ENCODE results near the gene ANAPC1.
A peak's percentile ranks its signal among the peaks of the same experiment; 100 is the strongest.
"Not testable (repeated sequence)": the region's sequence is repeated elsewhere in the genome, so short reads cannot be mapped to it uniquely, and the experiment has no call there.

Gene ANAPC1, protein sequence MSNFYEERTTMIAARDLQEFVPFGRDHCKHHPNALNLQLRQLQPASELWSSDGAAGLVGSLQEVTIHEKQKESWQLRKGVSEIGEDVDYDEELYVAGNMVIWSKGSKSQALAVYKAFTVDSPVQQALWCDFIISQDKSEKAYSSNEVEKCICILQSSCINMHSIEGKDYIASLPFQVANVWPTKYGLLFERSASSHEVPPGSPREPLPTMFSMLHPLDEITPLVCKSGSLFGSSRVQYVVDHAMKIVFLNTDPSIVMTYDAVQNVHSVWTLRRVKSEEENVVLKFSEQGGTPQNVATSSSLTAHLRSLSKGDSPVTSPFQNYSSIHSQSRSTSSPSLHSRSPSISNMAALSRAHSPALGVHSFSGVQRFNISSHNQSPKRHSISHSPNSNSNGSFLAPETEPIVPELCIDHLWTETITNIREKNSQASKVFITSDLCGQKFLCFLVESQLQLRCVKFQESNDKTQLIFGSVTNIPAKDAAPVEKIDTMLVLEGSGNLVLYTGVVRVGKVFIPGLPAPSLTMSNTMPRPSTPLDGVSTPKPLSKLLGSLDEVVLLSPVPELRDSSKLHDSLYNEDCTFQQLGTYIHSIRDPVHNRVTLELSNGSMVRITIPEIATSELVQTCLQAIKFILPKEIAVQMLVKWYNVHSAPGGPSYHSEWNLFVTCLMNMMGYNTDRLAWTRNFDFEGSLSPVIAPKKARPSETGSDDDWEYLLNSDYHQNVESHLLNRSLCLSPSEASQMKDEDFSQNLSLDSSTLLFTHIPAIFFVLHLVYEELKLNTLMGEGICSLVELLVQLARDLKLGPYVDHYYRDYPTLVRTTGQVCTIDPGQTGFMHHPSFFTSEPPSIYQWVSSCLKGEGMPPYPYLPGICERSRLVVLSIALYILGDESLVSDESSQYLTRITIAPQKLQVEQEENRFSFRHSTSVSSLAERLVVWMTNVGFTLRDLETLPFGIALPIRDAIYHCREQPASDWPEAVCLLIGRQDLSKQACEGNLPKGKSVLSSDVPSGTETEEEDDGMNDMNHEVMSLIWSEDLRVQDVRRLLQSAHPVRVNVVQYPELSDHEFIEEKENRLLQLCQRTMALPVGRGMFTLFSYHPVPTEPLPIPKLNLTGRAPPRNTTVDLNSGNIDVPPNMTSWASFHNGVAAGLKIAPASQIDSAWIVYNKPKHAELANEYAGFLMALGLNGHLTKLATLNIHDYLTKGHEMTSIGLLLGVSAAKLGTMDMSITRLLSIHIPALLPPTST (N-terminal part only)

DNA sequence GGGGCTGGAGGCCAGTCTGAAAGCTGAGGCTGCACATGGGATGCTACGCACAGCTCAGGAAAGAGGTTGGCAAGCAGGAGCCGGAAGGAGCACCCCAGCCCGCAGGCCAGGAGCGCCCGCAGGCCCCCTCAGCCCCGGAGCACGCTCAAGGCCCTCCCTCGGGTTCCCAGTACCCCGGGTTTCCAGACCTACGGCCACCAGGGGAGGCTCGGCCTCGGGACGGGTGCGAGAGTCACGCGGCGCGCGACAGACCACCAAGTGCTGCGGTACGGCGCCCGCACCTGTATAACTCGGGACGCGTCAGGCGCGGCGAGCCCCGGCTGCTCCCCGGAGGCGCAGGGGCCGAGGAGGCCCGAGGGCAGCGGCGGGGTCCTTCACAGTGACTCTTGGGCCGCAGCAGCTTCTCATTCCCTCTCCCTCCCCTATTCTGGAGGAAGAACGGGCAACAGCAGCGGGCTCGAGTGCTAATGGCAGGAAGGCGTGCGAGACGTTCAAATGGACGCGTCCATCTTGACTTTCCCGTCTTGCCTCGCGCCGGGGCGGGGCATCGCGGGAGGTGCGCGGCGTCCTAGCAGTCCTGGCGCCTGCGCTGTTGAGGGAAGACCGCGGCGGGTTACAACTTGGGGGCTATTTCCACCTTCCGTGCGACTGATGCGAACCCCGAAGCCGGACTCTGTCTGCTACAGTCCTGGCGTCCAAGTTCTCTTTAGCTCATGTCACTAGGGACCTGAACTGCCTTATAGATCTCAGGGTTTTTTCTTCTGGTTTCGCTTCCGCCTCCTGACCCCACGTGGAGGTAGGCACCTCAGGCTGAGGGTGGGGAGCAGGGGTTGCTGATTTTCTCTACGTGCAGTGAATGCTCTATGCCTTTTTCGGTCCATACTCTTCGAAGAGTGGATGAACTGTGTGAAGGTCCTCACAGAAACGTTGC, at the start of gene ANAPC1:
TSS of gene ANAPC1 (minus strand) at position 533 of the 931 bp plus-strand sequence. CDS start 3,368 bp downstream, outside the sequence.
- DNase-seq = peak; percentile 90

DNA sequence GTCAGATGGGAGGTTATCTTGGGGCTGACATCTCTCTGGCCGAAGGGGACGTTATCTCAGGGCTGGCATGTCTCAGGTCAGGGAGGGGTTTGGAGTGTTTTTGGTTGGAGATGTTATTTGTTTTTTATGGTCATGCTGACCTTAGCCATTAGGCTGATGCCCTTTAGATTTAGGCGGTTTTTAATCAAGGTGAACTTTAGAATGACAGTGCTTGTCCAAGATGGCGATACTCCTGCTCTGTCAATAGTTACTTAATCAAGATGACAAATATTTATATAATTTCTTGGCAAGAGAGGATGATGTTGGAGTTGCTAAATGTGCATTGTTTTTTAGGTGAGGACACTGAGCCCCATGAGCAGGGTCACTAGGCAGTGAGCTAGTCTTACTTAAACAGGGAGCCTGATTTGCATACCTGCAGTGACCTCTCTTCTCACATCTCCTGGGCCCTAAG, 48.9 kb upstream of the ANAPC1 start:
- no peak for DNase-seq

GRCh38 chr2:111930875-111931274, 46.9 kb upstream of the ANAPC1 start:
- DNase-seq = no peak

DNA sequence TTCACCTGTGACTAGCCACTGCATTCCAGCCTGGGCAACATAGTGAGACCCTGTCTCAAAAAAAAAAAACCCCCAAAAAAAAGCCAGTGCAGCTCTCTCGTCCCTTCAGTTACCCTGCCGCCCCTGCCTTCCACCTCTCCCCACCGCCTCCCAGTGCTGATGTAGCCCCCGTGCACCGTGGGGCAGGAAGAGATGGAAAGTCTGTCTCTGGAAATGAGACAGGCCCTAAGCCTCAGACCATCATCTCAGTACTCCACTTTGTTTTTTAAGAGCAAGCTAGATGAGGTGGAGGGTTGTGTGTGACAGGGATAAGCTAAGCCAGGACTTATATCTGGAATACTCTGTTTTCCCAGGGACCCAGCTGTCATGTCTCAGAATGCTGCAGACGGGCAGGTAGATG, 46.4 kb upstream of the ANAPC1 start:
- DNase-seq = no peak

GRCh38 chr2:111927723-111928122, 43.7 kb upstream of the ANAPC1 start:
- no peak for DNase-seq

DNA sequence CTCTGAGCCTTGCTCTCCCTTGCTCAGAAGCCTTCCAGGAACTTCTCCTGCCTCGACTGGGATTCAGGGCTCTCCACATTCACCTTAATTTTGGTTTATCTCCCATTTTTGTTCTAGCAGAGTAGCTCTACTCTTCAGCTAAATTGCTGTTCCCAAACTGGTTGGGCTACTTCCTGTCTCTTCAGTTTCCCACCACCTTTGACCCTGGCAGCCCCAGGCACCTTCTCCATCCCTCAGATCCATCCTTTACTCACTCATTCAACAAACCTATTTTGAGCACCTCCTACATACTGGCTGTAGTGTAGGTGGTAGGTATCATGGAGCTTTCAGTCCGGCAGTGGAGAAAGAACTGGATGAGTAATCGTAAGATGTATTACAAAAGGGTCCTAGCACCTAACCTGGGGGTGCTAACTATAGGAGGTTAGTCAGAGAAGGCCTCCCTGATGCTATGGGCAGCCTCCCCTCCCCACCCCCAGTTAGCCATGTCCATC, 40.7 kb upstream of the ANAPC1 start:
- no peak for DNase-seq

DNA sequence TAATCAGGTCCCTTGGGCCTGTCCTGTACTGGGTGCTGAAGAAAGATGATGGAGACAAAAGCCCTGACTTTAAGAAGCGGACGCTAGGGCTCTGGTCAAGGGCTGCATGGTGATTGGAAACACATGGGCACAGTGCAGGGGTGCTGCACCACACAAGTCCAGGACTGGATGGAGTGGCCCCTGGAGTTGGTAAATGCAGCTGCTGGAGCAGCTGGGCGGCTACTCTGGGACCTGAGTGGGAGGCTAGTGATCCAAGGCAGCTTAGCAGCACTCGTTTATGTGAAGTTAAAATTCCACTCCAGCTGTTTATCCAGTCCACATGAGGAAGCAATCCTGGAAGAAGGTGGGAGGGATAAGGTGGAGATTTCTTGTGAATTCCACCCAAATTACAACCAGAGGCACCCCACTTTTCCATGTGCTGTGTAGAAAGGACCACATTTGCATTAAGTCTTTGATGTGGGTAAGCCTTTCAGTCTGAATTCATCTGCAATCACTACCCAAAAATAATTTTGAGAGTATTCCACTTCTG, 39.3 kb upstream of the ANAPC1 start:
- peak; percentile 84 for DNase-seq

GRCh38 chr2:111919794-111920608, 36.0 kb upstream of the ANAPC1 start:
- DNase-seq = no peak

GRCh38 chr2:111919365-111919764, 35.4 kb upstream of the ANAPC1 start:
- no peak for DNase-seq

DNA sequence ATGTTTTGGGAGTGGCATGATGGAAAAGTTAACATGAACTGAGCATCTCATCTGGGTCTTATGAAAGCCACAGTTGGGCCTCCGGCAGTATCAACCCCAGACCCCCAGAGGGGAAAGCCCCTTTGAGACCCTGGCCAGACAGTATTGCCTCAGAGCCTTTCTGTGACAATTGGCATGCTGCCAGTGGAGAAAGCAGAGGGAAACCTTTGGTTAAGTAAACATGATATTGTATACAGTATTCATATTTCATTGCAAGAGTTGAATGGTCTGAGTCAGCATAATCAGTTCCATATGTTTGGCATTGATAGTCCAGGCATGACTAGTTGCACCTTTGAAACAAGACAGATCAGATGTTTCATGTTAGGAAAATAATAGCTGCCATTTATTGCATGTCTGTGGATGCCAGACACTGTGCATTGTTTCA, 34.4 kb upstream of the ANAPC1 start:
- DNase-seq = peak; percentile 70

DNA sequence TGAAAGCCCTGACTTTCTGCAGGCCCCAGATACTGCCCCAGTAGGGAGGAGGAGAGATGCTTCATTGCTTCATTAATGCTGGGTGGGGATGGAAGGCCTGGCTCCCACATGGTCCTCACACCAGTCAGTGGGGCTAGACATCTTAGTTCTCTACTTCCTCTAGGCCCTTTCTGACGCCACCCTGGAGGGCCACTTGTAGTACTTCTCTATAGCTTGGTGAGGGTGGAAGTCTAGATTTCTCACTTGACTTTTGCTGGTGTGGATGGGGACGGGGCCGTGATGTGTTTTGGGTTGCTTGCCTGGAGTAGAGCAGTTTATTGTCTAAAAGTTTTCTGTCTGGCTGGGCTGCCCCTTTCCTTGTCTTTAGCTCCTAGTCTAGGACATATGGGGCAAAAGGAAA, 33.1 kb upstream of the ANAPC1 start:
- DNase-seq = no peak

DNA sequence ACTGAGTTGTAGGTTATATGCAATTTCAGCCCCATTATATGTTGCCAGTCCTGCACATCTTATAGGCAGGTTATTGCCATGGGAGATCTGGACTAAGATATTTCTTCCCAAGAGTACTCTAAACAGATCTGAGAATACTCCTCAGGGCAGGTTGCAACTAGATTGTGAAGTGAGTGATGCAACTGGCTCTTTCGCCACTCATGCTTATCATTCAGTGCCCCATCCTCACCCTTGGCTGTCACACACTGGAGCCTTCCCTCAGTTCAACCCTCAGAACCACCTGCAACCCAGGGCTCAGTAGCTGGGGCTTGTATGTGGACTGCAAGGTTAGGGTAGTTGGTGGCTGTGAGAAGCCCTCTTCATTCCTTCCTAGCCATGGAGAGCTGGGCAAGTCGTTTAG, 28.6 kb upstream of the ANAPC1 start:
- no peak for DNase-seq

GRCh38 chr2:111911295-111911977, 27.4 kb upstream of the ANAPC1 start:
- not testable (repeated sequence) for DNase-seq

- DNase-seq = no peak
Observed at GRCh38 chr2:111910609-111911277, 26.8 kb upstream of the ANAPC1 start.

- not testable (repeated sequence) for DNase-seq
Observed at GRCh38 chr2:111909997-111910396, 26.0 kb upstream of the ANAPC1 start.

GRCh38 chr2:111909079-111909478, 25.1 kb upstream of the ANAPC1 start:
- no peak for DNase-seq

GRCh38 chr2:111908578-111908977, 24.6 kb upstream of the ANAPC1 start:
- DNase-seq = no peak

GRCh38 chr2:111905990-111906735, 22.2 kb upstream of the ANAPC1 start:
- DNase-seq = no peak
